ENCODE measurements around the gene MTUS2. TPM values are rescaled to one million over a fixed set of nuclear protein-coding genes. Genes with fewer than 3 reads are reported as not detected.

Gene MTUS2
- total RNA-seq, 1 experiment from 2014 or later: 0.35 TPM

GRCh38 chr13:29301027-29301426 is 480.9 kb downstream of the MTUS2 start:
- no peak overlapping the region for H3K56ac ChIP-seq (ENCODE audit: insufficient read length, low read depth, low read length)
- Mint-ChIP-seq H3K4me3 (no peak overlapping the region), H3K36me3 (ENCODE audit: insufficient read depth in 1 of 3, low read depth in 3 of 3) (peaks cover 18 to 24% (median 20%) of the 10 kb centered on the region in 3 experiments), H3K27me3 (ENCODE audit: low read depth) (no peaks in the 10 kb centered on the region; the same call in 1 of the 2 replicates), H3K9me3 (peaks cover 26 to 33% of the 10 kb centered on the region in 2 experiments), H3K27ac (peak overlapping the region in 1 of 3 experiments; percentile 62; a peak in 1 of 7 replicates), H3K4me1 (peaks cover 9 to 27% of the 10 kb centered on the region in 2 experiments; a peak in 3 of 4 replicates)
- no peak overlapping the region for H2BK15ac ChIP-seq (ENCODE audit: low read depth, low read length)
- no peak overlapping the region for H3K4me2 ChIP-seq (ENCODE audit: insufficient read depth, insufficient read length, low read length)
- no peak for TF ChIP-seq CTCF (conservative IDR thresholded peaks at IDR 0.05)
- H4K20me1 ChIP-seq (ENCODE audit: control insufficient read depth, insufficient read depth, insufficient read length): no peaks in the 10 kb centered on the region
- H3K27me3 ChIP-seq (ENCODE audit: insufficient read depth, low read length): no peaks in the 10 kb centered on the region
- H3K9ac ChIP-seq (ENCODE audit: extremely low read depth, insufficient read length, low read length): no peak overlapping the region
- no peak overlapping the region for H2AFZ ChIP-seq (ENCODE audit: low read length)
- no peaks in the 10 kb centered on the region for H3K23me2 ChIP-seq (ENCODE audit: insufficient read length, low read depth, low read length, poor library complexity, severe bottlenecking)
- no peak overlapping the region for H3K18ac ChIP-seq (ENCODE audit: insufficient read length, low read depth, low read length)
- no peak overlapping the region for H4K8ac ChIP-seq (replicated peaks; ENCODE audit: insufficient read length, low read depth, low read length)
- H4K91ac ChIP-seq (ENCODE audit: insufficient read length, low read depth, low read length): no peak overlapping the region
- H3K9me3 ChIP-seq (ENCODE audit: control insufficient read depth, low read depth, low read length): no peaks in the 10 kb centered on the region
- no peak overlapping the region for H3K23ac ChIP-seq (ENCODE audit: insufficient read length, low read depth, low read length)
- no CpG with 5 or more reads among the region's 1 CpG for WGBS (ENCODE audit: extremely low coverage, insufficient read length, low lambda C conversion rate)
- H3K4me1 ChIP-seq (ENCODE audit: insufficient read depth, low read length): no peaks in the 10 kb centered on the region
- no peak overlapping the region for H3K4ac ChIP-seq (ENCODE audit: low read depth, low read length)
- no peak overlapping the region for H2BK20ac ChIP-seq (ENCODE audit: low read depth, low read length, poor library complexity, severe bottlenecking)
- peak; percentile 34 for DNase-seq
- H3K79me2 ChIP-seq (ENCODE audit: insufficient read depth, low read length): no peaks in the 10 kb centered on the region
- H2AK5ac ChIP-seq (ENCODE audit: insufficient read length, low read length): no peak overlapping the region
- H2BK12ac ChIP-seq (ENCODE audit: insufficient read length, low read depth, low read length): no peak overlapping the region
- no peak overlapping the region for H2BK120ac ChIP-seq (ENCODE audit: low read depth, low read length, poor library complexity, severe bottlenecking)
- H2BK5ac ChIP-seq (ENCODE audit: insufficient read length, low read length): no peak overlapping the region
- no peak overlapping the region for H4K5ac ChIP-seq (ENCODE audit: insufficient read length, low read depth, low read length)
- no peak overlapping the region for H3K27ac ChIP-seq (ENCODE audit: insufficient read length, low read depth, low read length)
- H3K79me1 ChIP-seq (ENCODE audit: insufficient read depth, low read depth, low read length, poor library complexity, severe bottlenecking): no peaks in the 10 kb centered on the region
- H3T11ph ChIP-seq (ENCODE audit: low read length): no peak overlapping the region
- no peak overlapping the region for H3K14ac ChIP-seq (ENCODE audit: insufficient read depth, low read length)

Data from H9 (cell line).